HG03060 (cell line): ENCODE measurements around the gene ATP6AP1.

ENCODE experiments used
- ATAC-seq: cut with Tn5 transposase; IDR thresholded peaks from one replicate; pipeline ENCODE4 v1.9.1; 2021; ENCODE audit warnings: low read depth, moderate number of reproducible peaks; ENCODE audit not compliant: unreplicated experiment

Gene ATP6AP1

GRCh38 chrX:154467556-154467955 lies 39.1 kb downstream of the ATP6AP1 start:
- no peak for ATAC-seq

GRCh38 chrX:154468217-154468616 lies 39.7 kb downstream of the ATP6AP1 start:
- ATAC-seq = no peak

GRCh38 chrX:154469114-154469513 lies 40.6 kb downstream of the ATP6AP1 start:
- ATAC-seq = no peak

GRCh38 chrX:154469880-154470279 lies 41.4 kb downstream of the ATP6AP1 start:
- ATAC-seq = no peak

GRCh38 chrX:154470434-154470833 lies 42.0 kb downstream of the ATP6AP1 start:
- ATAC-seq = no peak

GRCh38 chrX:154470914-154471568 lies 42.6 kb downstream of the ATP6AP1 start:
- no peak for ATAC-seq

- no peak for ATAC-seq
Observed at GRCh38 chrX:154471839-154472684, 43.6 kb downstream of the ATP6AP1 start.

- ATAC-seq = no peak
Observed at GRCh38 chrX:154472685-154473632, 44.5 kb downstream of the ATP6AP1 start.

GRCh38 chrX:154473683-154474082 lies 45.2 kb downstream of the ATP6AP1 start:
- no peak for ATAC-seq

- no peak for ATAC-seq
Observed at GRCh38 chrX:154476821-154477220, 48.3 kb downstream of the ATP6AP1 start.

GRCh38 chrX:154477891-154478477 lies 49.5 kb downstream of the ATP6AP1 start:
- no peak for ATAC-seq

GRCh38 chrX:154478728-154479622 lies 50.5 kb downstream of the ATP6AP1 start, which contains the start of gene LAGE3:
Gene LAGE3, minus strand, starts transcription at chrX:154479281. Its CDS starts 366 bp downstream, at chrX:154478915.
- ATAC-seq = peak; percentile 68

GRCh38 chrX:154481195-154481594 lies 52.7 kb downstream of the ATP6AP1 start:
- ATAC-seq = no peak

- no peak for ATAC-seq
Observed at GRCh38 chrX:154481911-154482601, 53.6 kb downstream of the ATP6AP1 start.

GRCh38 chrX:154482786-154483185 lies 54.3 kb downstream of the ATP6AP1 start:
- ATAC-seq = no peak

GRCh38 chrX:154483325-154483724 lies 54.8 kb downstream of the ATP6AP1 start:
- ATAC-seq = no peak

GRCh38 chrX:154484255-154485149 lies 56.0 kb downstream of the ATP6AP1 start:
- no peak for ATAC-seq
